ENCODE measurements around the gene EIF3B.

Gene EIF3B

DNA sequence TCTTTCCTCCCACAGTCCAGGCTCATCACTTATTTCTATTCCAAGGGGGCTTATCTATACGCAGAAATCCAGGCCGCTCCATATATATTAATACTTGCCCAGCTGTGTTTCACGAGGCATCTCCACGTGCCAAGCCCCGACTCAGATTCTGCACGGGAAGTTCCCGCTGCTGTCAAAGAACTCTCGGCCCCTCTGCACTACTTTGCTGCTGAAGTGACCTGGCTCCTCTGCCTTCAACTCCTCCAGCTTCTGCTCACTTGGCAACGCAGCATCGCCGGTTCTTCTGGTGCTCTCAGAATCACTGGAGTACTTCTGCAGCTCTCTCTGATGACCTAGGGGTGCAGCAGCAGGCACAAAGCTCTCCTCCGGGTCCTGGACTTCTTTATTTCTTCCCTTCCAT lies 39.1 kb downstream of the EIF3B start:
- Histone ChIP-seq H3K9ac (ENCODE audit: low read depth, low read length) (no peak overlapping the region), H3K4me1 (ENCODE audit: insufficient read depth, low read length) (peaks cover 7% of the 10 kb centered on the region; the same call in 1 of the 2 replicates), H3K36me3 (ENCODE audit: insufficient read depth, low read length) (no peaks in the 10 kb centered on the region), H3K9me3 (ENCODE audit: control insufficient read depth, insufficient read depth, low read length) (no peaks in the 10 kb centered on the region)

DNA sequence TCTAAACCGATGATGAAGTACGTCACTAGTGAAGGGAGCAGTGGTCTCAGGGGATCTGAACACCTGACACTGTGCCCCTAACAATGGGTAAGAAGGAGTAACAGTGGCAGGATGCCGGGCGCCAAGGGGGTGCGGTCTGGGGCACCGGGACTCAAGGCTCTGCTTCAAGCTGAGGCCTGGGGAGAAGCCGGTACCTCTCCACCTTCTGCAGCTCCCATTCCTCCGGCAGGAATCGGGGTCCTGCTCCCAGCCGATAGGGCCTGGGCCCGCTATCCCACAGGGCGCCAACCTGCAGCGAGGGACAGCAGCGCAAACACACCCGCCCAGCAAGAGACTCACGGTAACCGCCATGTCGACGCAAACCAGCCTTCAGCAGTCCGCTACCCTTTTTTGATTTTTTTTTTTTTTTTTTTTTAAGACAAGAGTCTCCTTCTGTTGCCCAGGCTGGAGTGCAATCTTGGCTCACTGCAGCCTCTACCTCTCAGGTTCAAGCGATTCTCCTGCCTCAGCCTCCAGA lies 40.0 kb downstream of the EIF3B start:
- no peaks in the 10 kb centered on the region for H3K9me3 ChIP-seq (ENCODE audit: control insufficient read depth, insufficient read depth, low read length)
- peaks cover 9% of the 10 kb centered on the region; the same call in 1 of the 2 replicates for H3K4me1 ChIP-seq (ENCODE audit: insufficient read depth, low read length)
- H3K9ac ChIP-seq (ENCODE audit: low read depth, low read length), result no peak overlapping the region
- H3K36me3 ChIP-seq (ENCODE audit: insufficient read depth, low read length), result no peaks in the 10 kb centered on the region

DNA sequence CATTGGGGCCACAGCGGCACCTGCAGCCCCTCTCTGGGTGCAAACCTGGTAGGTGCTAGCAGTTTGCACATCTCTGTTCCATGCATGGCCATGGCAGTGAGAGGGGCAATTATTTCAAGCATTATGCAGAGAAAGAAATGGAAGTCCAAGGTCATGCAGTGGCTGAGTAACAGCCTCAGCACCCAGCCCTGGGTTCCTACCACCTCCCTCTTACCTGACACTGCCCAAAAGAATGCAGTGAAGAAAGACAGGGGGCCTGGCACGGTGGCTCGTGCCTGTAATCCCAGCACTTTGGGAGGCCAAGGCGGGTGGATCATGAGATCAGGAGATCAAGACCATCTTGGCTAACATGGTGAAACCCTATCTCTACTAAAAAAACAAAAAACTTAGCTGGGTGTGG lies 43.9 kb downstream of the EIF3B start:
- H3K9me3 ChIP-seq (ENCODE audit: control insufficient read depth, insufficient read depth, low read length), result no peaks in the 10 kb centered on the region
- no peaks in the 10 kb centered on the region for H3K36me3 ChIP-seq (ENCODE audit: insufficient read depth, low read length)
- H3K9ac ChIP-seq (ENCODE audit: low read depth, low read length), result no peak overlapping the region
- H3K4me1 ChIP-seq (ENCODE audit: insufficient read depth, low read length), result peaks cover 10% of the 10 kb centered on the region

DNA sequence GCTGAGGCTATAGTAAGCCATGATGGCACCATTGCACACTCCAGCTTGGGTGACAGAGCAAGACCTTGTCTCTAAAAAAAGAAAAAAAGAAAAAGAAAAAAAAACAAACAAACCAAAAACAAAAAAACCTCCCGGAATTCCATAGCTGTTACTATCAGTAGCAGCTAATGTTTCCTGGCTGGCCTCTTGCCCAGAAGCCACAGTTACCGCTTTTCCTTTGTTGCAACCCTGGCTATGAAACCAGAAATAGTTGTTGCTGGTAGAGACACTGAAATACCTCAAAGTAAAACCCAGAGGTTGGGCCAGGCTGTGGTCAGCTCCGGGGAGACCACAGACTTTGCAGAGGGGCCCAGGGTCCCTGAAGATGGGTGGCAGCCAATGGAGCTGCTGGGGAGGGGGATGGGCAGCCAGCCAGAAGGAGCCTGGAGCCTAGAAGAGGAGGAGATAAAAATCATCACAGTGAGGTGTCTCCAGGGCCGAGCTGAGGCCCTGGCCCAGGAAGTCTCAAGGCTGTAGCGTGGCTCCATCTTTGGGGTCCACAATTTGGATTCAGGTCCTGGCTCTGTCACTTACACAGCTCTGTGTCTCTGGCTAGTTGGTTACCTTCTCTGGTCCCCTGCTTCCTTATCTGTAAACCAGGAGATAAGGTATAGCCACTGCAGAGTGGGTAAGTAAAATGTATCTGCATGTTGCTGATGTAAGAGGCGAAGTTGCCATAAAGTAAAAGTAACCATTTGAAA lies 45.4 kb downstream of the EIF3B start:
- Histone ChIP-seq H3K9ac (ENCODE audit: low read depth, low read length) (no peak overlapping the region), H3K9me3 (ENCODE audit: control insufficient read depth, insufficient read depth, low read length) (no peaks in the 10 kb centered on the region), H3K4me1 (ENCODE audit: insufficient read depth, low read length) (peaks cover 10% of the 10 kb centered on the region), H3K36me3 (ENCODE audit: insufficient read depth, low read length) (no peaks in the 10 kb centered on the region)

DNA sequence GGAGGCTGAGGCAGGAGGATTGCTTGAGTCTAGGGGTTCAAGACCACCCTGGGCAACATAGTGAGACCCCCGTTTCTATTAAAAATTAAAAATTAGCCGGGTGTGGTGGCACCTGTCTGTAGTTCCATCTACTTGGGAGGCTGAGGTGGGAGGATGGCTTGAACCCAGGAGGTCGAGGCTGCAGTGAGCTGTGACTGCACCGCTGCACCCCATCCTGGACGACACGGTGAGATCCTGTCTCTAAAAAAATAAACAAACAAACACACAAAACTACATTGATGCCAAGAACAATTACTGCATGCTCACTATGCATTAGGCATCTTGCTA lies 48.0 kb downstream of the EIF3B start:
- peak overlapping the region; percentile 75; the same call in 1 of the 2 replicates for H3K9ac ChIP-seq (ENCODE audit: low read depth, low read length)
- H3K4me1 ChIP-seq (ENCODE audit: insufficient read depth, low read length), result peaks cover 10% of the 10 kb centered on the region
- no peaks in the 10 kb centered on the region for H3K9me3 ChIP-seq (ENCODE audit: control insufficient read depth, insufficient read depth, low read length)
- no peaks in the 10 kb centered on the region for H3K36me3 ChIP-seq (ENCODE audit: insufficient read depth, low read length)

DNA sequence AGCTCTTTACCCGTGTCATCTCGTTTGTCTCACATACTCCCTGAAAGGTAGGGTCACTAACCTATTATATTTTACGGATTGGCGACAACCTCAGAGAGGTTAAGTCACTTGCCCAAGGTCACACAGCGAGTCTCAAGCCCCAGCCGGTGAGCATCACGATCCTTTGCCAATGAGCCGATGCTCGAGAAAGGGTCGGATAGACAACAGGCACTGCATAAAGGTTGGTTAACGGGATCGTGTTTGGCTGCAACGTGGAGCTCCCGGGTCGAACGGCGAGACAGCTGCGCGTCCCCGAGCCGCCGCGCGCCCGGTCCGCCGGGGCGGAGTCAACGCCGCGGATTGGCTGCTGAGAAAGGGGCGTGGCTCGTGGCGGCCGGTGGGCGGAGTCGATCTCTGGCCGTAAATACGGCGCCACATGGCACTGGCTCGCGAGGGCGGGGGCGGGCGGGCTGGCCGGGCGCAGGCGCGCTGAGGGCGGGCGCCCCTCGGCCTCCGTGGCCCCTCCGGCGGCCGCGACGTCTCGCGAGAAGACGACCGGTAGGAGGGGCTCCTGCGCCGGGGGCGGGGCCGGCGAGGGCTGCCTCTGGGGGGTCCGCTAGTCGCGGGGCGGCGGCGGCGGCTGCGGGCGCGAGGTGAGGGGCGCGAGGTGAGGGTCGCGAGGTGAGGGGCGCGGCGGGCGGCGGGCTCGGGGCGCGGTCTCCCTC lies 48.5 kb downstream of the EIF3B start, which contains the start of gene CHST12:
Gene CHST12, plus strand, starts transcription at position 598 of the 704 bp plus-strand sequence. CDS start 29,029 bp downstream, outside the sequence.
- Histone ChIP-seq H3K9ac (ENCODE audit: low read depth, low read length) (peak within 1 kb of the TSS; percentile 92), H3K4me1 (ENCODE audit: insufficient read depth, low read length) (peaks cover 10% of the 10 kb centered on the region), H3K9me3 (ENCODE audit: control insufficient read depth, insufficient read depth, low read length) (no peaks in the 10 kb centered on the region), H3K36me3 (ENCODE audit: insufficient read depth, low read length) (no peaks in the 10 kb centered on the region)

DNA sequence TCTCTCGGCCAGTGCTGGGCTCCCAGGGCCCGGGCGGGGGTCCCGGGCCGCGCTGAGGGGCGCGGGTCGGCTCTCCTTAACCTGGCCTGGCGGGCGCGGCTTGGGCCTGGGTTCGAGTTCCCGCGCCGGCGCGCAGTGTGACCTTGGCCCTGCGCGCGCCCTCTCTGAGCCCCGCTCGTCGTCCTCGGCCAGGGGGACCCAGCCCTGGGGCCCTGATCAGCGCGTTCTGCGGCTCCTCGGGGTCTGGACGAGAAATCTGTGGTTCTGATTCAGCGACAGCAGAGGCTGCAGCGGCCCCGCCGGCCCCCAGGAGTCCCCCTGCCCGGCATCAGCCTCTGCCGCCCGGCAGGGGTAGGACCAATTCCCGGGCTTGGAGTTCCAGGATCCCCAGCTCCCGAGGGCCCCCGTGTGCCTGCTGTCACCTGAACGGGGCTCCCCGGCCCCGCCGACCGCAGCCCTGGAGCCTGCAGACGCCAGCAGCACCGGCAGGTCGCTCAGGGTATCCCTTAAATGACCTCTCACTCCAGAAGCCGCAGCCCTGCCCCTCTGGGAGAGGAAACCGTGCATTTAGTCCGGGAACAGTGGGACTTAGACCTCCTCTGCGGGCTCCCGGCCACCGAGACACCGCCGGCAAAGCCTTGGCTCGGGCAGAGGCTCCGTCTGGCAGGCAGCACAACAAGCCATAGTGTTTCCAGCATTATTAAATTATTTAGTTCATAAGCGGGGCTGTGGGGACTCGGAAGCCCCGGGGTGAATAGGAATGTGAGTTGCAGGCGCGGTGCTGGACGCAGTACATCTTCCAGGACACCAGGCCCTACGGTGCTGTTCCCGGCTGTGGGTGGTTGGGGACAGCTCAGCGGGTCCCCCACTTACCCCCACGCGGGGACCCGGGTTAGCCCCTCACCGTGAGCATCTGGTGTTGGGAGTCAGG lies 49.4 kb downstream of the EIF3B start:
- H3K9me3 ChIP-seq (ENCODE audit: control insufficient read depth, insufficient read depth, low read length), result no peaks in the 10 kb centered on the region
- H3K4me1 ChIP-seq (ENCODE audit: insufficient read depth, low read length), result peaks cover 10% of the 10 kb centered on the region
- no peaks in the 10 kb centered on the region for H3K36me3 ChIP-seq (ENCODE audit: insufficient read depth, low read length)
- peak overlapping the region; percentile 92 for H3K9ac ChIP-seq (ENCODE audit: low read depth, low read length)

DNA sequence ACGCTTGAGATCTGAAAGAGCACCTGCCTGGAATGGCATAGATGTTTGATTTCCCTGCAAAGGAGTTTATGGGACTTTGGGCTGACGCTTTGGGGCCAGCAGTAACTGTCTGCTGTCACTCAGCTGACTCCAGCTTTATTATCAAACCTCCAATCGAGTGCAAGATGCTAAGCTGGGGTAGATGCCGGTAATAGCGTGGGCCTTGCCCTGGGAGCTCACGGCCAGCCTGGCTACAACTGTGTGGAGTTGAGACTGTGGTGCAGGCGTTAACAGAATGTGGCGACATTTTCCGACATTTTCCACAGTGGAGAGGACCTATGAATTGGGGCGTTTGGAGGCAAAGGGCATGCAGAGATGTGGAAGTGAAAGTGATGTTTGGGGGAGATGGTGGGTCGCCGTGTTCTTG lies 50.1 kb downstream of the EIF3B start:
- Histone ChIP-seq H3K4me1 (ENCODE audit: insufficient read depth, low read length) (peaks cover 7% of the 10 kb centered on the region), H3K36me3 (ENCODE audit: insufficient read depth, low read length) (no peaks in the 10 kb centered on the region), H3K9me3 (ENCODE audit: control insufficient read depth, insufficient read depth, low read length) (no peaks in the 10 kb centered on the region), H3K9ac (ENCODE audit: low read depth, low read length) (peak overlapping the region; percentile 92; the same call in 1 of the 2 replicates)

DNA sequence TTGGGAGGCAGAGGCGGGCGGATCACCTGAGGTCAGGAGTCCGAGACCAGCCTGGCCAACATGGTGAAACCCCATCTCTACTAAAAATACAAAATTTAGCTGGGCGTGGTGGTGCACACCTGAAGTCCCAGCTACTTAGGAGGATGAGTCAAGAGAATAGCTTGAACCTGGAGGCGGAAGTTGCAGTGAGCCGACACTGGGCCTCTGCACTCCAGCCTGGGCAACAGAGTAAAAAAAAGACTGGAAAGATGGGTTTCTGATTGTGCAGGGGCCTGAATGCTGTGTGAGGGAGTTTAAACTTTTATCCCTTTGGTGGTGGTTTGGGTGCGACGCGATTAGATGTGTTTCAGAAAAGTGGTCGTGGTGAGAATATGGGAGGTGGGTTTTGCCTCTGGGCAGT lies 50.6 kb downstream of the EIF3B start:
- H3K4me1 ChIP-seq (ENCODE audit: insufficient read depth, low read length), result peaks cover 3% of the 10 kb centered on the region
- H3K36me3 ChIP-seq (ENCODE audit: insufficient read depth, low read length), result no peaks in the 10 kb centered on the region
- no peaks in the 10 kb centered on the region for H3K9me3 ChIP-seq (ENCODE audit: control insufficient read depth, insufficient read depth, low read length)
- H3K9ac ChIP-seq (ENCODE audit: low read depth, low read length), result no peak overlapping the region

DNA sequence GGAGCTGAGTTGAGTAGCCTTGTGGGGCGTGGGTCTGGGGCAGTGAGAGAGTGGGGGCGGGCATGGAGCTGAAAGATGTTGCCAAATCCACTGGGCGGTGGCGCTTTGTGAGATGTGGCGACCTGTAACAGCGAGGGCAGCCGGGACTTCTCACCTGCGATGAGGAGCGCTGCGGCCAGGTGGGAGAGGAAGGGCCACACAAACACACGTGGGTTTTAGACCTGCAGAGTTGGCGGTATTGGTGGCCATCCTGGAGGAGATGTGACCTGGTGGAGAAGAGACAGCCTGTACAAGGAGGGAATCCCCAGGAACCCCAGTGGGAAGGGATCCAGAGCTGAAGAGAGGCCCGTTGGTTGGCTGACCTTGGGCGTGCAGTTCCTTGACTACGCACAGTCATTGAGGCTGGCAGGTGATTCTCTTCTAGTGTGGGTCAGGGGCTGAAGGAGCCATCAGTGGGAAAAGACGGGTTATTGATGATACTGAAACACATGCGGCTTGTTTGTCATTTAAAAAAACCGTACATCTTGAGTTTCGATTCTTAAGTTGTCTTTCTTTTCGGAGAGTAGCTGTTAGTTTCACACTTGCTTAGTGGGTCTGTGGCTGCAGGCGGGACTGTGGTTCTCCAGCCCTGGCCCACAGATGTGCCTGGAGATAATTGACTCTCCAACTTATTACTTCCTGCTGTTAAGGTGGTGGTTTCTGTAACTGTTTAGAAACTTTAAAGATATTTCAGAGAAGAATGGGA lies 51.1 kb downstream of the EIF3B start:
- no peaks in the 10 kb centered on the region; the same call in 1 of the 2 replicates for H3K4me1 ChIP-seq (ENCODE audit: insufficient read depth, low read length)
- no peak overlapping the region for H3K9ac ChIP-seq (ENCODE audit: low read depth, low read length)
- H3K36me3 ChIP-seq (ENCODE audit: insufficient read depth, low read length), result no peaks in the 10 kb centered on the region
- H3K9me3 ChIP-seq (ENCODE audit: control insufficient read depth, insufficient read depth, low read length), result no peaks in the 10 kb centered on the region

DNA sequence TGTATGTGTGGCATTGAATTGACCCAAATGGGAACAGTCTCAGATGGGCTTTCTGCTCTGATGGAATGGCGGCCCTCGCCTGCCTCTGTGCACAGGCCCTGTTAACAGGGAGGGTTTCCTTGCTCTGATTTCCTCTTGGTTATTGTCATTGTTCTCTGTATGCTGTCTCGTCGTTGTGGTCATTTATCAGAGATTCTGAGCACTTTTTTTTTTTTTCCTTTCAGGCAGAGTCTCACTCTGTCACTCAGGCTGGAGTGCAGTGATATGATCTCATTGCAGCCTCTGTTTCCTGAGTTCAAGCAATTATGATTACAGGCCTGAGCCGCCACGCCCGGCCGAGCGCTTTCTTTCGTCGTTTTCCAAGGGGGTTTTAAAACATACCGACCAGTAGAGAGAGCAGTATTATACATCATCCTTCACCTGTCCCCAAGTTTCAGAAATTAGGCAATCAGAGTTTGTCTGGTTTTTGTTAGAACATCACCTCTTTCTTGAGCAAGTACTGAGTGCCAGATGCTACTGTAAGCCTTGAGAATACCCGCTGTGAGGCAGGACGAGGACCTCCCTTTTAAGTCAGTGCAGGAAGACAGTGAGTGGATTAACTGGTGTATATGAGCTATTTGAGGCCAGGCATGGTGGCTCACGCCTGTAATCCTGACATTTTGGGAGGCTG lies 55.3 kb downstream of the EIF3B start:
- peaks cover 5% of the 10 kb centered on the region; the same call in 1 of the 2 replicates for H3K4me1 ChIP-seq (ENCODE audit: insufficient read depth, low read length)
- H3K9ac ChIP-seq (ENCODE audit: low read depth, low read length), result no peak overlapping the region
- H3K9me3 ChIP-seq (ENCODE audit: control insufficient read depth, insufficient read depth, low read length), result no peaks in the 10 kb centered on the region
- no peaks in the 10 kb centered on the region for H3K36me3 ChIP-seq (ENCODE audit: insufficient read depth, low read length)

DNA sequence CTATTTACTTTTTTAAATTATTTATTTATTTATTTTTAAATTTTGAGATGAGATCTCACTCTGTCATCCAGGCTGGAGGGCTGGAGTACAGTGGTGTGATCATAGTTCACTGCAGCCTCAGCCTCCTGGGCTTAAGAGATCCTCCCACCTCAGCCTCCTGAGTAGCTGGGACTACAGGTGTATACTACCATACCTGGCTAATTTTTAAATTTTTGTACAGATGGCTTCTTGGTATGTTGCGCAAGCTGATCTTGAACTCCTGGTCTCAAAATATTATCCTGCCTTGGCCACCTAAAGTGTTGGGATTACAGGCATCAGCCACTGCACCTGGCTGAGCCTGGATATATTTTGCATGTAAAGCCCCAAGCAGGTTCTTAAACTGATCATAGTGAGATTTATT lies 56.4 kb downstream of the EIF3B start:
- Histone ChIP-seq H3K9ac (ENCODE audit: low read depth, low read length) (no peak overlapping the region), H3K36me3 (ENCODE audit: insufficient read depth, low read length) (no peaks in the 10 kb centered on the region), H3K9me3 (ENCODE audit: control insufficient read depth, insufficient read depth, low read length) (no peaks in the 10 kb centered on the region), H3K4me1 (ENCODE audit: insufficient read depth, low read length) (peaks cover 7% of the 10 kb centered on the region; the same call in 1 of the 2 replicates)

Data from ES-I3 (cell line).